Measurements from ENCODE around the gene OTOS.

Gene OTOS

DNA sequence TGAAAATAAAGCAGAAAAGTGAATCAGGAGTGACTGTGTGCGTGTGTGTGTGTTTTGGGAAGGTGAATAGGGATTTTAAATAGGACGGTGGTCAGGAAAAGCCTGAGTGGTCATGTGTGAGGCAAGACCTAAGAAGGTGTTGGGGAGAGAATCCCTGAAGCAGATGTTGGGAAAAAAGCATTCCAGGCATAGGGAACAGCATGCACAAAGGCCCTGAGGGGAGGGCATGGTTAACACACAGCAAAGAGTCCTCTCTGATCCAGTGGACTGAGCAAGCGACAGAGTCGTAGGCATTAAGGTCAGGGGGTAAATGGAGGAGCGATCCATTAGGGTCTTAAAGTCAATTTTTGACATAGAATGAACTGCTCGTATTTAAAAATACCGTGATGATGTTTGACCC, 34.0 kb upstream of the OTOS start:
- TF ChIP-seq, protein P1, sequence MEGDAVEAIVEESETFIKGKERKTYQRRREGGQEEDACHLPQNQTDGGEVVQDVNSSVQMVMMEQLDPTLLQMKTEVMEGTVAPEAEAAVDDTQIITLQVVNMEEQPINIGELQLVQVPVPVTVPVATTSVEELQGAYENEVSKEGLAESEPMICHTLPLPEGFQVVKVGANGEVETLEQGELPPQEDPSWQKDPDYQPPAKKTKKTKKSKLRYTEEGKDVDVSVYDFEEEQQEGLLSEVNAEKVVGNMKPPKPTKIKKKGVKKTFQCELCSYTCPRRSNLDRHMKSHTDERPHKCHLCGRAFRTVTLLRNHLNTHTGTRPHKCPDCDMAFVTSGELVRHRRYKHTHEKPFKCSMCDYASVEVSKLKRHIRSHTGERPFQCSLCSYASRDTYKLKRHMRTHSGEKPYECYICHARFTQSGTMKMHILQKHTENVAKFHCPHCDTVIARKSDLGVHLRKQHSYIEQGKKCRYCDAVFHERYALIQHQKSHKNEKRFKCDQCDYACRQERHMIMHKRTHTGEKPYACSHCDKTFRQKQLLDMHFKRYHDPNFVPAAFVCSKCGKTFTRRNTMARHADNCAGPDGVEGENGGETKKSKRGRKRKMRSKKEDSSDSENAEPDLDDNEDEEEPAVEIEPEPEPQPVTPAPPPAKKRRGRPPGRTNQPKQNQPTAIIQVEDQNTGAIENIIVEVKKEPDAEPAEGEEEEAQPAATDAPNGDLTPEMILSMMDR (IDR thresholded peaks at IDR 0.05): no peak
- H3K27ac ChIP-seq: no peak overlapping the region
- DNase-seq (ENCODE audit: low spot score): no peak
- H3K4me3 ChIP-seq: no peak overlapping the region

DNA sequence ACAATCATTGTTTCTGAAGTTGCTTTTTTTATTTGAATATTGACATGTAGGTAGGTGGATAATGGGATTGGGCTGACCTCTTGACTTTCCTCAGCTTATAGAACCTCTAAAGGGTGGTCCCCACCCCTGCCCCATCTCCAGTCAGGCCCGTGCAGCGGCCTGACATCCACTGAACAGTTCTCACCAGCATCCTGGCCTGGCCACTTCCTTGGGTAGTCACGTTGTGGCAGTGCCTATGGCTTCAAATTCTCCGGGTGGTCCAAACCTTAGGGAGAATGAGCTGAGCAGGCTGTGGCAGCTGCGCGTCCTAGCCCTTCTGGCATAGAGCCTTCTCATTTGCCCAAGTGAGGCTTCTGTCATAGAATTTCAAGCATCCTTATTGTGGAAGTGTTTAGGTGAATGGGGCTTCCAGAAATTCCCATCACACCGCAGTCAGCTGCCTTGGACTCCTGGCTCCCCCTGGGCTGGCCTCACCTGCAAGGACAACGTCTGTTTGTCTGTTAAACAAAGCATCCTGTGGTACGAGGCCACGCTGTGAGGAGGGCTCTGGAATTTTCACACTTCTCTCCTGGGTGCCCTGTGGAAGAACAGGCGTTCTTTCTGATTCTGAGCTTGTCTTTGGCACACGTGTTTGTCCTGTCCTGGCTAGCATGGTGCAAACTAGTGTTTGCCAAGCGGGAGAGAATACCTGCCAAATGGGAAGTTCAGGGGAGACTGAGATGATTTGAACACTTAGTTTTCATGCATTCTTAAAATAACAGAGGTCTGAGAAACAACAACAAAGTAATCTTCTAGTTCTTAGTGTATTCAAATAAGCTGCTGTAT, 31.8 kb upstream of the OTOS start:
- TF ChIP-seq, protein P1 (IDR thresholded peaks at IDR 0.05): no peak
- no peak overlapping the region for H3K4me3 ChIP-seq
- no peak for DNase-seq (ENCODE audit: low spot score)
- no peak overlapping the region for H3K27ac ChIP-seq

DNA sequence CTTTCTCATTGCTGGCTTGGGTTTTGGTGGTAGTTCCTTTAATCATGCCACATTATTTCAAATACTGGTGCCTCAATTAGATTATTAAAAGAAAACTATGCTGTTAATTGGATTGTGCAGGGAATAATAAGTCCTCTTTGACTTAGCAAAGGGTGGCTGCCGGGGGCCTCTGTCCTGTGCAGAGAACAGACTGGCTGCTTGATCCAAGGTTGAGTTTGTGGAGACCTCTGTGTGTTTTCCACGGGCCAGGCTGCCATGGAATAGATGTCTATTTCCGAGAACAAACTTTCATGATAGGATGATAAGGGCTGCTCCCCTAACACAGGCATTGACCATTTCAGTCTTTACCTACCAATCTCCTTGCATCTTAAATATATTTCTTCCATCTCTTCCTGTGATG, 30.4 kb upstream of the OTOS start:
- Histone ChIP-seq H3K4me3 (no peak overlapping the region), H3K27ac (no peak overlapping the region)
- DNase-seq (ENCODE audit: low spot score): no peak
- TF ChIP-seq, protein P1 (IDR thresholded peaks at IDR 0.05): no peak

DNA sequence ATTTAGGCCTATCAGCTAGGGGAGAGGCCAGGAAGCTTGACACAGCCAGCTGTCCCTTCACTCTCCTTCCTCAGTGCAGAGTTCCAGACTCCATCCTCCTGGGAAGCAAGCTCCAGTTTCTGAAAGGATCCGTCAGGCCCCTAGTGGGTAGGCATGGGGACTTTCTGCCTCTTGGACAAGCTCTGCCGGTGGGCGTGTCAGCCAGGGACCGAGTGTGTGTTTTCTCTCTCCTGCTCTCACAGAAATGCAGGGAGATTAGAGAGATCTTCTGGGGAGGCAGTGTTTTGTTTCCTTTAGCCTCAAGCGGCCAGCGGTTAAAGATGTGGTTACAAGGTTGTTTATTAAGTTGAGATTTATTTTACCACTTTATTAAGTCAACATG, 29.9 kb upstream of the OTOS start:
- Histone ChIP-seq H3K27ac (no peak overlapping the region), H3K4me3 (no peak overlapping the region)
- no peak for DNase-seq (ENCODE audit: low spot score)
- TF ChIP-seq, protein P1 (IDR thresholded peaks at IDR 0.05): no peak

DNA sequence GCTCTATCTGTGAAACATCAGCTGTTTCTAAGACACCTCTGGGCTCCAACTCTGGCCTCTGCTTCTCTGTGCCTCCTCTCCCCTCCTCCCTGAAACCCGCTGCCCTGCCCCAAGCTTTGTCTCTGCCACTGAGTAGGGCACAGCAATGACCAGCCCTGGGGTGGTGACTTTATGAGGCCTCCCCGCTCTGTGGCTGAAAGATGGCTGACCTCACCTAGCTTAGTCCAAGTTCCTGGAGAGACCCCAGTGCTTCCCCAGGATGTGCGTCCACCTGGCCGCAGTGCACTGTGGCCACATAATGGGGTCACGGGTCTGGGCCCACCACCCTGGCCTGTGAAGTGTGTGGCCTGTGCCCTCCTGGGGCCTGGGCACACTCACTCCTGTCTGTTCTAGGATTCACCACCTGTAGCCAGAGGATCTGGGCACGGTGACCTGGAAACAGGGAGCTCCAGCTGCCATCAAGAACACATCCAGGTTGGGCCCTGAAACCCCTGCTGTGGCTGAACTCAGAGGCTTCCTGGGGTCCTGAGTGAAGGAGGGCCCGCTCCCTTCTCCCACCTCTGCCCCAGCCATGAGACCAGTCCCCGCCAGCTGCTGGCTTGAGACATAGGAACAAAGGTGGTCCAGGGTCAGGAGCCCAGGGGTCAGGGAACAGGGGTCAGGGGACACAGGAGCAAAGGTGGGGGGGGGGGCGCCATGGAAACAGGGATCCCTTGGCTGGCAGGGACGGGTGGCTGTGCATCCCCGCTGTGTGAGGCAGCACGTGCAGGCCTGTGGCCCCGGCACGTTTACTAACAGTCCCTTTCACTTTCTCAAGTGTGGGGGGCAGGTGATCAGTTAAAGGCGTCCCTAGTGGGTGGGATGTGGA, 29.3 kb upstream of the OTOS start:
- Histone ChIP-seq H3K27ac (no peak overlapping the region), H3K4me3 (no peak overlapping the region)
- DNase-seq (ENCODE audit: low spot score): no peak
- TF ChIP-seq, protein P1 (IDR thresholded peaks at IDR 0.05): no peak

DNA sequence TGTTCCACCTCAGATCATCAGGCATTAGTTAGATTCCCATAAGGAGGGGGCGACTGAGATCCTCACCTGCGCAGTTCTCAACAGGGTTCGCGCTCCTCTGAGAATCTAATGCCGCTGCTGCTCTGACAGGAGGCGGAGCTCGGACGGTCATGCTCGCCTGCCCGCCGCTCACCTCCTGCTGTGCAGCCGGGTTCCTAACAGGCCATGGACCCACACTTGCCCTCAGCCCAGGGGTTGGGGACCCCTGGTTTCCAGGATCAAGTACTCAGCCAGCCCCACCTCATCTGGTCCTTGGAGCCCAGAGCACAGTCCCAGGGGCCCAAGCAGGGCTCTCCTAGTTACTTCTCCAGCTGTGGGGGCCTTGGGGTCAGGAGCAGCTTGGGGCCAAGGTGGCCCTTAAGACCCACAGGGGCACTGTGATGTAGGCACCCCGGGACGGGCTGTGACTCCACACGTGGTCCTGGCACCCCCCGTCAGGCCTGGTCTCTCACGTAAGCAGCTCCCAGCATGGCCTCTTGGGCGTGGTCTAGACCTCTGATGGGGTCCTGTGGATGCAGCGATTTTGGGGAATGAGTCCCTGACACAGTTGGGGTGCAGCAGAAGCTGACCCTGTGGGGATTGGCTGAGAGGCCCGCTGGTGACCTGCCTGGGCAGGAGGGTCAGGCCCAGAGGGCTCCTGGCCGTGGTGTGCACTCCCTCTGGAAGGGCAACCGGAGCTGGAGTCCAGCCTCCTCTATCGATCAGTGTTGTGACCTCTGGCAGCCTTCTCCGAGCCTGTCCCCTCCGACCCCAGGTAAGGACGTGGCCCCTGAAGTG, 28.3 kb upstream of the OTOS start:
- no peak for DNase-seq (ENCODE audit: low spot score)
- no peak overlapping the region for H3K27ac ChIP-seq
- TF ChIP-seq, protein P1 (IDR thresholded peaks at IDR 0.05): no peak
- no peak overlapping the region for H3K4me3 ChIP-seq

Measured in coronary artery (tissue), 2 donors.